HS-5 (cell line): ENCODE measurements around the gene CDX2.

Experiments
- DNase-seq: peaks from one replicate; pipeline ENCODE4 v3.0.0-alpha.2; 2012; ENCODE audit warnings: low read depth

Gene CDX2

DNA sequence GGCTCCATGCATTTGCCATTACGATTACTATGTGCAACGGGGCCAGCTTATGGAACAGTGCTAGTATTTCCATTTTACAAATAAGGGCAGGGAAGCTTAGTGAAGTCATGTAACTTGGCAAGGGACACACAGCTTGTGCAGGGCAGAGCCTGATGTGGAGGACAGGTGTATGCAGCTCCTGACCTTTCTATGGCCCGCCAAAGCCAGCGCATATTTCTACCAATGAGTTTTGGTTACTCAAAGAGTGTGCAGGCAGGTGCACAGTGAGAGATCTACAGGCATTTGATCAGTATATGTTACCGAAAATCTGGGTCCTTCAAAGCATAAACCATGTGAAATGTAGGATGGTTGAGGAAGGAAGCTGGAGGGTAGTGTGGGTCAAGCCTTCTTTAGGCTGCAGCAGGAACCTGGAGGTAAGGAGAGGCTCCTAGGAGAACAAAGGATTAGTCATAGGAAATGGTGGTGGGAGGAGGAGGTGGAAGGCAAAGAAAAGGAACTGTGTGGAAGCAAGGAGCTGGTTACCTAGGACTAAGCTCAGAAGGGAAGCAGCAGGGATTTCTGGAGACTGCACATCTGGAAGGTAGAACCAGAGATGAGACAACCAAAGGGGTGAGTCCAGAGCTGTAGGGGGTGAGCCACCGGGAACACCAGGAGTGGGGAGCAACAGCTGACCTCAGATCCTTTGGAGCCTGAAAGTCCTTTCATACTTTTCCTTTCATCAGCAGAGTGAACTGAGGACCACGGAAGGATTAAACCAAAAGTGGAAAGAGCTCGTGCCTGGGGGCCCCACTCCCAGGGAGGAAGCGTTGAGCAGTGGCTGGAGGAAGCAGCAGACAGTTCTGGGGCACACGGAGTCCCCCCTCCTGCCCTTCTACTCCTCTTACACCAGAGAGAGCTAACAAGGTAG, 53.6 kb downstream of the CDX2 start:
- DNase-seq = no peak

- no peak for DNase-seq
These were observed 56.0 kb downstream of the CDX2 start for GRCh38 chr13:27913160-27913559.

- DNase-seq = no peak
These were observed 57.6 kb downstream of the CDX2 start for GRCh38 chr13:27911521-27911920.
